ENCODE results near the gene MMD.

DNA sequence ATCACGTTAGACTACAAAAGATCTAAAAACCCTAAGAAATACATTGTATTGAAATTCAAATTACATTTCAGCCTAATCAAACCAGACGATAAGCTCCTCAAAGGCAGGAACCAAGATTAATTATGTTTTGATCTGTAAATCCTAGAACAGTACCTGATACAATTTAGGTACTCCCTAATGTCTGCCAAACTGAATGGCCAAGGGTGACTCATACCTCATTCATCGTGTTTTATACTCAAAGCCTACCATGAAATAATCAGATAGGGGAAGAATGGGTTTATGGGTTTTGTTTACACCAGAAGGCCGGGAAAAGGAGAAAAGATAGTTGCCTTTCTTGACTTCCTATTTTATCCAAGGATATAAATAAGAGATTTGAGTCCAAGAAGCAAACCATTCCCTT, 19.3 kb downstream of the MMD start:
- TF ChIP-seq, protein P1, sequence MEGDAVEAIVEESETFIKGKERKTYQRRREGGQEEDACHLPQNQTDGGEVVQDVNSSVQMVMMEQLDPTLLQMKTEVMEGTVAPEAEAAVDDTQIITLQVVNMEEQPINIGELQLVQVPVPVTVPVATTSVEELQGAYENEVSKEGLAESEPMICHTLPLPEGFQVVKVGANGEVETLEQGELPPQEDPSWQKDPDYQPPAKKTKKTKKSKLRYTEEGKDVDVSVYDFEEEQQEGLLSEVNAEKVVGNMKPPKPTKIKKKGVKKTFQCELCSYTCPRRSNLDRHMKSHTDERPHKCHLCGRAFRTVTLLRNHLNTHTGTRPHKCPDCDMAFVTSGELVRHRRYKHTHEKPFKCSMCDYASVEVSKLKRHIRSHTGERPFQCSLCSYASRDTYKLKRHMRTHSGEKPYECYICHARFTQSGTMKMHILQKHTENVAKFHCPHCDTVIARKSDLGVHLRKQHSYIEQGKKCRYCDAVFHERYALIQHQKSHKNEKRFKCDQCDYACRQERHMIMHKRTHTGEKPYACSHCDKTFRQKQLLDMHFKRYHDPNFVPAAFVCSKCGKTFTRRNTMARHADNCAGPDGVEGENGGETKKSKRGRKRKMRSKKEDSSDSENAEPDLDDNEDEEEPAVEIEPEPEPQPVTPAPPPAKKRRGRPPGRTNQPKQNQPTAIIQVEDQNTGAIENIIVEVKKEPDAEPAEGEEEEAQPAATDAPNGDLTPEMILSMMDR (IDR thresholded peaks at IDR 0.05), result no peak
- TF ChIP-seq POLR2A (IDR thresholded peaks at IDR 0.05), result no peak
